IPS DF 19.7 (cell line): ENCODE data around the gene NSUN7.
"Not testable (repeated sequence)": the region's sequence is repeated elsewhere in the genome, so short reads cannot be mapped to it uniquely, and the experiment has no call there.

ENCODE experiments used
- DNase-seq: peaks from one replicate; pipeline ENCODE4 v3.0.0-alpha.2; 2013; ENCODE audit warnings: low read depth, low spot score

Gene NSUN7

GRCh38 chr4:40749717-40750460 is at the start of gene NSUN7:
NSUN7 (plus strand) TSS chr4:40749955; CDS start chr4:40750694, 739 bp downstream.
- DNase-seq = peak; percentile 47

- no peak for DNase-seq
These were observed 47.5 kb upstream of the NSUN7 start for GRCh38 chr4:40702137-40702799.

GRCh38 chr4:40702800-40703151 is 47.0 kb upstream of the NSUN7 start:
- no peak for DNase-seq

GRCh38 chr4:40704073-40704472 is 45.7 kb upstream of the NSUN7 start:
- DNase-seq = no peak

GRCh38 chr4:40710484-40711254 is 39.1 kb upstream of the NSUN7 start:
- no peak for DNase-seq

GRCh38 chr4:40713001-40713400 is 36.8 kb upstream of the NSUN7 start:
- DNase-seq = not testable (repeated sequence)

- DNase-seq = no peak
These were observed 36.0 kb upstream of the NSUN7 start for GRCh38 chr4:40713798-40714197.

GRCh38 chr4:40718586-40718985 is 31.2 kb upstream of the NSUN7 start:
- DNase-seq = no peak

GRCh38 chr4:40719008-40719623 is 30.6 kb upstream of the NSUN7 start:
- no peak for DNase-seq

GRCh38 chr4:40720351-40720750 is 29.4 kb upstream of the NSUN7 start:
- no peak for DNase-seq

- DNase-seq = no peak
These were observed 28.8 kb upstream of the NSUN7 start for GRCh38 chr4:40720916-40721315.

GRCh38 chr4:40721730-40722171 is 28.0 kb upstream of the NSUN7 start:
- DNase-seq = no peak

- DNase-seq = no peak
These were observed 27.1 kb upstream of the NSUN7 start for GRCh38 chr4:40722576-40723161.

- no peak for DNase-seq
These were observed 26.0 kb upstream of the NSUN7 start for GRCh38 chr4:40723728-40724127.

GRCh38 chr4:40728333-40728732 is 21.4 kb upstream of the NSUN7 start:
- DNase-seq = no peak

GRCh38 chr4:40729555-40729954 is 20.2 kb upstream of the NSUN7 start:
- no peak for DNase-seq

GRCh38 chr4:40730091-40730679 is 19.6 kb upstream of the NSUN7 start:
- no peak for DNase-seq

- no peak for DNase-seq
These were observed 18.4 kb upstream of the NSUN7 start for GRCh38 chr4:40731361-40731760.

- no peak for DNase-seq
These were observed 17.9 kb upstream of the NSUN7 start for GRCh38 chr4:40731792-40732245.

GRCh38 chr4:40733752-40734151 is 16.0 kb upstream of the NSUN7 start:
- DNase-seq = no peak

GRCh38 chr4:40734497-40734896 is 15.3 kb upstream of the NSUN7 start:
- DNase-seq = no peak
